HG02588 (cell line): ENCODE data around the gene ERICH3.
A peak's percentile ranks its signal among the peaks of the same experiment; 100 is the strongest.

ENCODE experiments used
- ATAC-seq: cut with Tn5 transposase; IDR thresholded peaks from one replicate; pipeline ENCODE4 v1.9.1; 2021; ENCODE audit warnings: mild to moderate bottlenecking, moderate library complexity; ENCODE audit not compliant: unreplicated experiment

Gene ERICH3

DNA sequence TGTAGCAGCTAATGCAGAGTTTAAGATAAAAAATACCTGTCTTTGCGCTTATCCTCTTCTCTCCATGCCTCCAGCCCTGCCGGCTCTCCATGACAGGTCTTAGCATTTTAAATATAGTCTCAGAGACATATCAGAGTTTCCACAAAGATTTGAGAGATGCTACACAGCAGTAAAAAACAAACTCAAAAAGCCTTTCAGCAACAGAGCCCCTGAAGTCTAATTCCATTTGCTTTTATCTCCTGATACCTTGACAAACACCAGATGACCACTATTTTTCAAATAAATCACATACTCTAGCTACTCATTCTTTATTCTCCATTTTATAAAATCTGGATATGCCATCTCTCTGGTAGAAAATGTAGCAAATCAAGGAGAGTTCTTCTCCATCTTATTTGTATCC, 81.6 kb downstream of the ERICH3 start:
- no peak for ATAC-seq

DNA sequence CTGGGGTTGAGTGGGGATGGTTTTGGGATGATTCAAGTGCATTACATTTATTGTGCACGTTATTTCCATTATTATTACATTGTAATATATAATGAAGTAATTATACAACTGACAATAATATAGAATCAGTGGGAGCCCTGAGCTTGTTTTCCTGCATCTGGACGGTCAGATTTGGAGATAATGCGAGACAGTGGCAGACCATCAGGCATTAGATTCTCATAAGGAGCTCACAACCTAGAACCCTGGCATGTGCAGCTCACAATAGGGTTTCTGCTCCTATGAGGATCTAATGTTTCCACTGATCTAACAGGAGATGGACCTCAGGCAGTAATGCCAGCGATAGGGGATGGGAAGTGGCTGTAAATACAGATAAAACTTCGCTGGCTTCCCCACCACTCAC, 83.3 kb downstream of the ERICH3 start:
- ATAC-seq: no peak

DNA sequence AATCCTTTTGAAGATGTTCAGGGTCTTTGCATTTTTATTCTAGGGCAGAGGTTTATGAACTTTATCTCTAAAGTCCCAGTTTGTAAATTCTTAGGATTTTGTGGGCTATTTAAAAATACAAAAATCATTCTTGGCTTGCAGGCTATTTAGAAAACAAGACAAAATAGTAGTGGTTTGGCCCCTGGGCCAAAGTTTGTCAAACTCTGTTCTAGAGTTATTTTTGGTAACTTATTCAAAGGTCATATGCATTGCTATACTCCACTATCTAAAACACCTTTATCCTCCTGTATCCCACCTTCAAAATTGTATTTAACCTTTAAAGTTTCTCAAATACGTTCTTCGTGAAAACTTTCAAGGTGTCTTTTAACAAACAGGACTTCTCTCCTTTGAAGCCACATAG, 85.7 kb downstream of the ERICH3 start:
- ATAC-seq: no peak

DNA sequence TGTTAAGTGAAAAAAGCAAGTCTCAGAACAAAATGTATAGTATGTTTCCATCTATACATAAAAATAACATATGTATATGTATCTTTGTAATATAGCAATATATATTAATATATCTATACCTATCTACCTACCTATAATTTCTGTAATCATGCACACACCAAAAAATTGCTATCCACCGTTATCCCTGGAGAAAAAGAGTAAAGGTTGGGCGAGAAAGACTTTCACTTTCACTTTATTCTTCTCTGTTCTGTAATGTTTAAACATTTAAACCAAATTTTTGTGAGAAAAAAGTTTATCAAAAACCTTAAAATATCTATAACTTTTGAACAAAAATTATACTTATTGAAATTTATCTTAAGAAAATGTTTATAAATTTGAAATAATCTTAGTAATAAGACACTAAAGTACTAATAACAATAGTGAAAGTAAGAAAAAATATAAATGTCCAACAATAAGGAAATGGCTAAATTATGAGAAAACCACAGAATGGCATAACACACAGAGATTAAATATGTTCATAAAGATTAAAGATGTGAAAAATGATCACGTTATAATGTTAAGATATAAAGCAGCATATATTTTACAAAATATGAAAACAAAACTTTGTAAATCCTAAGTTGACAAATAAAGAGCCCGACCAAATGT, 87.2 kb downstream of the ERICH3 start:
- no peak for ATAC-seq

DNA sequence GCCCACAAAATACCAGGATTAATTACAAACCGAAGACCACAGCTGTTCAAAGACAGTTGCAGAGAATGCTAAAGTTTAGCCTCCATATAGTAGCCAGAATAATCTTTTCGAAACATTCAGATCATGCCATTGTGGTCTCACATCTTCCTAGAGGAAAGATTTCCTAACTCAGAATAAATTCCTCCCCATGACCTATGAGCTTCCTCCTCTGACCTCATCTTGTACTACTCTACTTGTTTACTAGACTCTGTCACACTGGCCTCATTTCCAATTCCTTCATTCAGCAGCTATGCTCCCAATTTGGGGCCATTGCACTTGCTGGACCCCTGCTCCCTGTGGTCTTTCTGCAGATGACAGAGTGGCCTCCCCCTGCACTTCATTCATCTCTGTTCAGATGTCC, 89.4 kb downstream of the ERICH3 start:
- no peak for ATAC-seq

DNA sequence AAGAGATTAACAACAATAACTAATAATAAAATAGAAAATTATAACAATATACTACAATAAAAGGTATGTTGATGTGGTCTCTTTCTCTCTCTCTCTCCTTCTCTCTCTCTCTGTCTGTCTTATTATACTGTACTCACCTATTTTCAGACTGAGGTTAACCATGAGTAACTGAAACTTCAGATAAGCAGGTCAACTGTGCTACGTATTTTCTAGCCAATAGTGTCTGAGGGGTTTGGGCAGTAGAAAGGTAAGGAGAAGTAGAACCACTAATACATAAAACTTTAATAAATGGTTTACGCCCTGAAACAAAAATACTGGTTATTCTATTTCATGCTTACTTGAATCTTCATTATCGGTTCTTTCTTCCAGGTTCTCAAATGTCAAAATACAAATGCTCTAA, 90.2 kb downstream of the ERICH3 start:
- no peak for ATAC-seq

DNA sequence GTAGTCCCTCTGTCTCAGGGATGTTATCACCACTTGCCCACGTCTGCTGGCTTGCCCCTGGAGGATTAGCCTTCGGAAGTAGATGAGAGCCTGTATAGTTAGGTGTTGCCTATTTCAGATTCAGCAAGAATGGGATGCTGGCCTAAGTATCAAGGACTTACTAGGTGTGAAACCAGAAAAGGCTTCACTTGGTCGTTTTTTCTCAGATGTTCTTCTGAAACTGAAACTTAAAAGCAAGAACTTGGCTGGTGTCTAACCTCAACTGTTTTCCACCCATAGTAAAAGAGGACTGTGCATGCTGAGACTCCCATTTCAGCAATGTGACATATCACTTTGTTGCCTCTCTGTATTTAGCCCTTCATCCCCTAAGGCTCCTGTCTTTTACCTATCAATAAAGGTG, 94.2 kb downstream of the ERICH3 start:
- ATAC-seq: peak; percentile 100

DNA sequence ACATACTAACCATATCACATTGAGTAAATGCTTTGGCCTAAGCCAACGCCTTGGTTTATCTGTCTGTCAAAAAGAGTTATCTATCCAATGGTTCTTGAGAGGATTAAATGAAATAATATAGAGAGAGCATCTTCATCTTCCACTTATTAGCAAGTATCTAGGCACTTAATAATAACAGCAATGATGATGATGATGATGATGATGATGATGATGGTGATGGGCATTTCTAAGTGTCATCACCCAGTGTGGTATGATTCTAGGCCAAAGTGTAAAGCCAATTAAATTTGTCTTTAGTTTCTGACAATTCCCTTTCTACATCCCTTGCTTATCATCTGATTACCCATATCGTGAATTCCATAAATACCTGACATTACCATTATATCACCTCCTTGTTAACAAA, 95.5 kb downstream of the ERICH3 start:
- no peak for ATAC-seq

DNA sequence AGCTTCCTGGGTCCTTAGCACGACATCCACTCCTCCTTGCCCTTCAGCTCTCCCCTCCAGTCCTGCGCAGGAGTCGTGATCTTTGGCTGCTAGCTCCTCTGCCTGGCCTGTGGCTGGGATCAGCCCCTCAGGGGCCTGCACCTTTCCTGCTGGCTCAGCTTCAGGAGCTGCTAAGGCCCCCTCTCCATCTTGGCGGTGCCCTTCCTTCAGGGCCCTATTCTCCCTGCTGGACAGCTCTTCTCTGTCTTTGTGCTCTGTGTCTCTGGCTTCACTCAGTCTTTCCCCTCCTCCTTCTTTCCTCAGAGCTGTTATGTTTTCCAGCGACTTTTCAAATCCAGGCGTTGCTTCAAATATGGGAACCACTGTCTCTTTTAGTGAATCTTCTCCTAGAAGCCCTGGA, 101.7 kb downstream of the ERICH3 start:
- no peak for ATAC-seq

DNA sequence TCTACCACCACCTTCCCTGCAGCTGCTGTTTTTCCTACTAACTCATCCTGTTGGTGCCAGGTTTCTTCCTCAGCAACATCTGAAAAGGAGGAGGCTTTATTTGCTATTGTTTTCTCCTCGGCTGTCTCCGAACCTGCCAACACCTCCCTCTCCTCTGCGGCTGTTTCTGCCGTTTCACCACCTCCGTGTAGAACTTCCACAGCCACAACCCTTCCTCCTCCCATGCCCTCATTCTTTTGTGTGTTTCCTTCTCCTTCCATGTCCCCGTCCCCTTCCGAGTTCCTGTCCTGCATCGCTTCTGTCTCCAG, 102.1 kb downstream of the ERICH3 start:
- no peak for ATAC-seq

DNA sequence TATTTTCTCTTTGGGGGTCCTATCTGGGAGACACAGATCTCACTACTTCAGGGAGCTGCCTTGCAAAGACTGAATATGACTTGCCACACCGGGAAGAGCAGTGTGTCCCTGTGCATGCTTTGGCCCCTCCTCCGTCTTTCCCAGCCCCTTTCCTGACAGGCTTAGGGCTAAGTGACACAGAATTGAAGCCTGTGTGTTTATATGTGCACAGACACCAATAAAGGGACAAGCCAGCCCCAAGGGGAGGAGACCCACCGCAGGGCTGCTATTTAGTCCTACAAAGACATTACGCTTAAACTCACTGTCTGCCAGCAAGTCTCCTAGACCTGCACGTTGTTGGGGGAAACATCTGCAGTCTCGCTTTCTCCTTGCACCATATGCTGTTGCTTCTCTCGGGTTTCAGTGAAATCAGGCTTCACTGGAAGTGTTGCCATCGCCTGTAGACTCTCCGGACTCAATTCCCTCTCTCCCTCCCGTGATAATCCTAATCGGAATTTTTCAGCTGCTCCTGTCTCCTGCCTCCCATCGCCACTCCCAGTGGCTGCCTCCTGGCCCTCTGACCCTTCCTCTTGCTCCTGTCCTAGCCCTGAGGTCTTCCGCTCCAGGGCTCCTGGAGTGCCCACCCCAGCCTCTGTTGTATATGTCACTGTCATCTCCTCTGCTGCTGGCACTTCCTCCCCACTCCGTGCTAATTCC, 102.6 kb downstream of the ERICH3 start:
- no peak for ATAC-seq

DNA sequence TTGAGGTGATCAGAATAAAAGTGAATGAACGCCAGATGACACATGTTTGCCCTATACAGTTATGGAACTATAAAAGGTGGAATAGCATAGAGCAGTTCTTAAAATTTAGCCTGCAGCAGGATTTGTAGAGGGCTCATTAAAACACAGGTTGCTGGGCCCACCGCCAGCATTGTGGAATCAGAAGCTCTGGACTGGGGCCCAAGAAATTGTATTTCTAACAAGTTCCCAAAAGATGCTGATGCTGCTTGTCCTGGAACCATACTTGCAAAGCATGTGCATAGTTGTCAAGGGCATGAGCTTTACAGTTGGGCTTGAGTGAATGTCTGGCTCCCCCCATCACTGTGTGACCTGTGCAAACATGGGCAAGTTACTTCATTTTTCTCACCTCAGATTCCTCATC, 123.7 kb downstream of the ERICH3 start:
- no peak for ATAC-seq

DNA sequence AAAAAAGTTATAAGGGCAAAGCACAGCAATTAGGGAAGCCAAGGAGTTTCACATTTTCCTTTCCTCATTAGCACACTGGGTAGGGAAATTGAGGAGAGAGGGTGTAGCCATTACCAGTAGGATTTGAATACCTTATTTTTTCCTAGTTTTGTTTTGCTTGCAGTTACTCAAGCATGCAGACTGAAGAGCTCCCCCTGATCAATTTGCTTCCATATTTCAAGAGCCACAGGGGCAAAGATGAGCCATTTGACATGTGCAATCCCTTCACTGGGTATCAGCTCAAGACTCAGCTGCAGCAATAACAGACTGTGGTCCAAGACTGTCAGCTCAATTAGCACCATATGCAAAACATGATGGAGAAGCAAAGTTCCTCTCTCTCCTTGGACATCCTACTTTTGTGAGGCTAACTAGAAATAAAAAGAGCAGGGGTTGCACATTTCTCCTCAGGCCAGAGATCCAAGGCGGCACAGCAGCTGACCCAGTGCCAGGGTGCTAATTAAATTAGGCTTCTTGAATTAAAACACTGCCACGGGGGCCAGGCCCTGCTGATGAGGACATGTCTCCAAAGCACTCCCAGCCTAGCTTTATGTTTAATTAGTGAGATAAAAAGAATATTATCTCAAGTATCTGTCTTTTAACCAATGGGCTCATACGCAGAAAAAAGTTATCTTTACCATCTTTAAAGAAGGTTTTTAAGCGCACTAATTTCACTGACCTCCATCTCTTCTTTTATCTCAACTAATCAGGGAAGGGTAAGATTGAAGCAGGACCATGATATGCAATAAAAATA, 124.4 kb downstream of the ERICH3 start:
- no peak for ATAC-seq

DNA sequence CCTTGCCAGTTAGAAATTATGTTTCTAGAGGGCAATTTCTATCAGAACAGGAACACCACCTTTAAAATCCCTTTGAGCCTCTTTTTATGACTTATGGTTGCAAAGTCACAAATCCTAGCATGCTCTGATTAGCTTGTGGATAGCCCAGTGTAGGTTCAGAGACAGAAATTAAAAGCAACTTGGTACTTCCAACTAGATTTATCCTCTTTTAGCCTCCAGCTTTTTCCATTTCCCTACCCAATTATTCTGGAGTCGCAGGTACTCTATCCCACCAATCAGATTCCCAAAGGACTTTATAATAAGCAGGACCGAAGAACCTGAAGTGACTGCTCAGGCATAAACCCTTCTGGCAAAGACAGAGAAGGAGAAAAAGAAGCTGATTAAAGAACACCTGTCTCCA, 127.8 kb downstream of the ERICH3 start:
- ATAC-seq: no peak

DNA sequence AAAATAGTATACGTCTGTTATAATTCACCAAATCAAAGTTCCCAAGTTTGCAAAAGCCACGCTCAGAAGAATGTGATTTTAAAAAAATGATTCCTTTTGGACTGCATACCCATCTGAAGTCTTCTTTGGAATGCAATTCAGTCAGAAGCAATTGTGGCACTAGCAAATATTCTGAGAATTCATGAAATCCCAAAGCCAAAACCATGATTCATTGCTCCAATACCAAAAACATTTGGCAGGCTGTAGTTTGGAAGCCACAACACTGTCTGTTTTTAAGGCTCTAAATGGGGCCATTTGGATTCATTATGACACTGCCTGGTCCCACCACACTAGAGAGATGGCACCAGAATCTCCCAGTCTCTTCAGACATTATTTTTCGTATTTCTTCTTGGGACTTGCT, 139.4 kb downstream of the ERICH3 start:
- ATAC-seq: no peak

DNA sequence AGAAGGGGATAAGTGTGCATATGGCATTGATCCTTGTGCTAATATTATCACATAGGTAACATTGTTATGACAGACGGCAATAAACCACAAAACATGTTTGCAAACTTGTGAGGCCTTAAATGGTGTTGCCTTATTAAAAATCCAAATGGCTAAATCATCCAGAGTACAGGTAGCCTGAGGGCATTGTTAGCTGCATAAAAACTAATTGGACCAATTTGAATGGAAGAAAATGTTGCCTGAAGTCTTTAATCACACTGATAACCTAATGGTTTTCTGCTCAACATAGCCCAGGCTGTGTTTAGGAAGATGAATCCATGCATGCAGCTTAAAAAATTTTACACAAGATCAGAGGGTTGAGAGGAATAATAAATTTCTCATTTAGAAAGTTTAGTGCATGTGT, 141.8 kb downstream of the ERICH3 start:
- no peak for ATAC-seq

DNA sequence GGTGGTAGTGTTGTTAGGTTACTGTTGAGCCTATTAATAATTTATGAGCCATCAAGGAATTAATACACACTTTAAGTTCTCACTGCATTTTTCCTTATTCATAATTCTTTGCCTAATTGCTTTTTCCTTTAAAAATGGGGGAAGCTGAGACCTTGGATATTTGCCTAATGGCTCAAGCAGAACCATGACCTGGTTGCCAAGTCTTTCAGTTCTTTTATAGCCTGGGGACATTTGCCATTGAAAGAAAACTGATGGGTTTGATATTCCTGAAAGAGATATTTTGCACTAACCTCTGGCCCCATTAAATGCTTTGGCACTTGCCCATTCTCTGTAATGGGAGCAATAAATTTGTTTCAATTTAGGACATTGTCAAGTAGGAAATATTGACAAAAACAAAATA, 142.7 kb downstream of the ERICH3 start:
- no peak for ATAC-seq

DNA sequence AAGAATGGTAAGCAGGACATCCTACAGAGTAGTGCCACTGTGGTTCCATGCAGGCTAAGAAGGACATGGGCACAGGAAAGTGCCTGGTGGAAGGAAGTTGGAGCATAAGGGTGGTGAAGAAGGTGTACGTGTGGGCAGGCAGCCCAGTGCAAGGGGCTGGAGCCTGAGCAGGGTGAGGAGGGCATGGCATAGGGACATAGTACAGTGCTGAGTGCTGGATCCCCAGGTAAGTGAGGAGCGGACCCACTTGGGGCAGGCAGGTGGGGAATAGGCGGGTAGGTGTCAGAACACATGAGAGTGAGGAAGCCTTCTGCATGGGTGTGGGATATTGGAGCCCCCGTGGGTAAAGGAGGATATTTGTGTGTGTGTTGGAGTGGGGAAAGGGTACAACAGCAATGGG, 145.5 kb downstream of the ERICH3 start:
- no peak for ATAC-seq

DNA sequence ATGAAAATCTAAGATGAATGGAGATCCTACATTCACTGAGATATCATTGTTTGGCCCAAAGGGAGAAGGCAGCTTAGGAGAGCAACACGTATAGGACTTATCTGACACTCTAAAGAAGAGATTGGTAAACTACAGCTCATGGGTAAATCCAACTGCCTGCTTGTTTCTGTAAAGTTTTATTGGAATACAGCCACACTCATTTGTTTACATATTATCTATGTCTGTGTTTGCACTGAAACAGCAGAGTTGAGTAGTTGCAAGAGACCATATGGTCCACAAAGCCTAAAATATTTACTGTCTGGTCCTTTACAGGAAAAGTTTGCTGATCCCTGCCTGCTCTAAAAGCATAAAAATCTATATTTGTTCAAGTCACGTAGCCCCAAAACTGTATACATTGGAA, 146.9 kb downstream of the ERICH3 start:
- ATAC-seq: no peak

DNA sequence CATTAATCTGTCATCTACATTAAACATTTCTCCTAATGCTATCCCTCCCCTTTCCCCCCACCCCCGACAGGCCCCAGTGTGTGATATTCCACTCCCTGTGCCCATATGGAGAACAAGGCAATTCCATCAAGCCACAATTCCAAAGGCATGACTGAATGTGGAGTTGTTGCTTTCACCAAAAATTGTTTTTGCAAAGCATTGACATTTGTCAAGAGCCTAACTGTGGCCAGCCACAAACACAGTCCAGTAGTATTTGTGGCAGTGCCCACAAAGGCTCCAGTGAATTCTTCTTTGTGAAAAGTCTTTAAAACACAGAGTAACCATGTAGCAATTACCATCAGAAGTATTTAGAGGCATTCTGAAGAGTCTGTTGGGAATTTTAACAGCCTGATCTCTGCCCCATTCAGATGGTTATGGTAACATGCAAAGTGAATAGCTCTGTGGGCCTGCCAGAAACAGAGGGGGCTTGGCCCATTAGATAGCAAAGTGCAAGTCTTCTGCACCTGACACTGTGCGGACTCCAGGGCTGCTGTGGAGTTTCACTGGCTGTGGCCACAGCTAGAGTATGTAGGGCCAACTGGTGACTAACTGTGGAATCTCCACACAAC, 149.6 kb downstream of the ERICH3 start:
- no peak for ATAC-seq

DNA sequence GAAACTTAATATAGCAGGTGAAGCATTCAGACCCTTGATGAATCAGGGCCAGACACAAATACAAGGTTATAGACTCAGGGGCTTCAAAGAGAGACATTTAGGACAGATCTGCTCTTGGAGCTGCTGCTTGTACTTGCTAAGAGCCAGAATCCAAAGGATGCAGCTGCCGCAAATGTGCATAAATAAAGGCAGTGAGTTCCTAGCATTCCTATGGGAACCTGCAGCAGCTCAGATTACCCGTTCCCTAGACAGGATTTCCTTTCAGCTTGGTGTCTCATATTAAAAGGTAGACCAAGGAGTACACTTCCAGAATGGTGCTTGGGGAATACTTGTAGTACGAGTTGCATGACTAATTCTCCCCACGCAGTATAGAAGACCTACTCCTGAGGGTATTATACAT, 151.4 kb downstream of the ERICH3 start:
- ATAC-seq: no peak
